ENCODE data around the gene TNXB.

DNA sequence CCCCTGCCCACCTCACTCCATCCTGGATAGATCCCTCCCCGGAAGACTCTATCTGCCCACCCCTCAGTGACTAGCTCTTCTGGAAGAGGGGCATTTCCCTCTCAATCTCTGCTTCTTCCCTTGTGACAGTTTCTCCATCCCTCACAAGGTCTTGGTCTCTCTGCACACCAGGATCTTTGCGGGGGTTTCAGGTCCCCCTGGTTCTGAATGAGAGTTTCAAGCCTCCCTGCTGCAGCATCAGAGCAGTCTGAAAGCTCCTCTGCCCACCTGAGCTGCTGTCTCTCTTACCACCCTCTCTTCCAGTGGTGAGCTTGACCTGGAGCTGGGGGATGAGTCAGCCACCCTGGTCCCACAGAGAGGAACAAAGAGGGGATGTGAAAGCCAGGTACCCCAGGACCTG is 24.4 kb downstream of the TNXB start:
- TF ChIP-seq, protein P1, sequence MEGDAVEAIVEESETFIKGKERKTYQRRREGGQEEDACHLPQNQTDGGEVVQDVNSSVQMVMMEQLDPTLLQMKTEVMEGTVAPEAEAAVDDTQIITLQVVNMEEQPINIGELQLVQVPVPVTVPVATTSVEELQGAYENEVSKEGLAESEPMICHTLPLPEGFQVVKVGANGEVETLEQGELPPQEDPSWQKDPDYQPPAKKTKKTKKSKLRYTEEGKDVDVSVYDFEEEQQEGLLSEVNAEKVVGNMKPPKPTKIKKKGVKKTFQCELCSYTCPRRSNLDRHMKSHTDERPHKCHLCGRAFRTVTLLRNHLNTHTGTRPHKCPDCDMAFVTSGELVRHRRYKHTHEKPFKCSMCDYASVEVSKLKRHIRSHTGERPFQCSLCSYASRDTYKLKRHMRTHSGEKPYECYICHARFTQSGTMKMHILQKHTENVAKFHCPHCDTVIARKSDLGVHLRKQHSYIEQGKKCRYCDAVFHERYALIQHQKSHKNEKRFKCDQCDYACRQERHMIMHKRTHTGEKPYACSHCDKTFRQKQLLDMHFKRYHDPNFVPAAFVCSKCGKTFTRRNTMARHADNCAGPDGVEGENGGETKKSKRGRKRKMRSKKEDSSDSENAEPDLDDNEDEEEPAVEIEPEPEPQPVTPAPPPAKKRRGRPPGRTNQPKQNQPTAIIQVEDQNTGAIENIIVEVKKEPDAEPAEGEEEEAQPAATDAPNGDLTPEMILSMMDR (conservative IDR thresholded peaks at IDR 0.05 in 1 of 2, IDR thresholded peaks at IDR 0.05 in 1 of 2; ENCODE audit: low read depth in 1 of 2, low read length in 2 of 2), result no peak
- TF ChIP-seq EZH2 (IDR thresholded peaks at IDR 0.05; ENCODE audit: low read length, missing control alignments), result no peak
